Measurements from ENCODE around the gene DAAM1. TPM values are rescaled to one million over a fixed set of nuclear protein-coding genes. Genes with fewer than 3 reads are reported as not detected.
A peak's percentile ranks its signal among the peaks of the same experiment; 100 is the strongest.

The DAAM1 gene
- total RNA-seq, 1 donor from 2014 or later = 40.7 TPM

DNA sequence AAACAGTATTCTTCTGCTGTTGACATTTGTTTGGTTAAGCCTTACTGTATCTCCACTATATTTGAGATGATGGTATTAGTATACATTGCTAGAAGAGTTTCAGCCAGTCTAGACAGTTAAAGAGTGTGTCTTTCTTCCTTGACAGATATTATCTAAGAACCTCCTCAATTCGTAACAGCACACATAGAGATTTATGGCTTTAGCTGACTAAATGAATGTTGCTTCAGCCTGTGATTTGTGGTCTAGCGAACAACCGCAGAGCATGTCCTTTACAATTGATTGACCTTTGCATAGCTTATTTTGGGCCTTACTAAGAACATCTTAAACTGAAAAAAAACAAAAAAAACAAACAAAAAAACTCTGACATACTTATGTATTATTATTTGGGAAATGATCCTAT is 122.2 kb downstream of the DAAM1 start:
- H3K9me3 Mint-ChIP-seq (ENCODE audit: low read depth) = peaks cover 6% of the 10 kb centered on the region
- H3K36me3 Mint-ChIP-seq (ENCODE audit: low read depth) = no peaks in the 10 kb centered on the region
- no peaks in the 10 kb centered on the region for H3K27me3 Mint-ChIP-seq (ENCODE audit: low read depth)
- TF ChIP-seq, protein P1, sequence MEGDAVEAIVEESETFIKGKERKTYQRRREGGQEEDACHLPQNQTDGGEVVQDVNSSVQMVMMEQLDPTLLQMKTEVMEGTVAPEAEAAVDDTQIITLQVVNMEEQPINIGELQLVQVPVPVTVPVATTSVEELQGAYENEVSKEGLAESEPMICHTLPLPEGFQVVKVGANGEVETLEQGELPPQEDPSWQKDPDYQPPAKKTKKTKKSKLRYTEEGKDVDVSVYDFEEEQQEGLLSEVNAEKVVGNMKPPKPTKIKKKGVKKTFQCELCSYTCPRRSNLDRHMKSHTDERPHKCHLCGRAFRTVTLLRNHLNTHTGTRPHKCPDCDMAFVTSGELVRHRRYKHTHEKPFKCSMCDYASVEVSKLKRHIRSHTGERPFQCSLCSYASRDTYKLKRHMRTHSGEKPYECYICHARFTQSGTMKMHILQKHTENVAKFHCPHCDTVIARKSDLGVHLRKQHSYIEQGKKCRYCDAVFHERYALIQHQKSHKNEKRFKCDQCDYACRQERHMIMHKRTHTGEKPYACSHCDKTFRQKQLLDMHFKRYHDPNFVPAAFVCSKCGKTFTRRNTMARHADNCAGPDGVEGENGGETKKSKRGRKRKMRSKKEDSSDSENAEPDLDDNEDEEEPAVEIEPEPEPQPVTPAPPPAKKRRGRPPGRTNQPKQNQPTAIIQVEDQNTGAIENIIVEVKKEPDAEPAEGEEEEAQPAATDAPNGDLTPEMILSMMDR (IDR thresholded peaks at IDR 0.05) = no peak
- no peak overlapping the region for H3K27ac Mint-ChIP-seq (ENCODE audit: unreplicated experiment)
- DNase-seq (ENCODE audit: low spot score) = no peak
- H3K4me1 Mint-ChIP-seq (ENCODE audit: low read depth) = peaks cover 55% of the 10 kb centered on the region
- H3K4me3 Mint-ChIP-seq (ENCODE audit: unreplicated experiment) = no peak overlapping the region

DNA sequence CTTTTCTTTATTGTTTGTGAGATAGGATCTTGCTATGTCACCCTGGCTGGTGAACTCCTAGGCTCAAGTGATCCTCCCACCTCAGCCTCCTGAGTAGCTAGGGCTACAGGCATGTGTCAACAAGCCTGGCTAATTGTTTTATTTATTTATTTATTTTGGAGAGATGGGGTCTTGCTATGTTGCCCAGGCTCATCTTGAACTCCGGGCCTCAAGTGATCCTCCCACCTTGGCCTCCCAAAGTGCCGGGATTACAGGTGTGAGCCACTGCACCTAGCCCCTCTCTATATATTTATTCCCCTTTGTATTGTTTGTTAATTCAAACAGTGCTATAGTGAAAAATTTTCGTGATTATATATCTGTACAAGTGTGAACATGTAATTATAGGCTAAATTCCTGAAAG is 123.3 kb downstream of the DAAM1 start:
- peaks cover 44% of the 10 kb centered on the region for H3K4me1 Mint-ChIP-seq (ENCODE audit: low read depth)
- peaks cover 1% of the 10 kb centered on the region for H3K9me3 Mint-ChIP-seq (ENCODE audit: low read depth)
- TF ChIP-seq, protein P1 (IDR thresholded peaks at IDR 0.05) = no peak
- no peak overlapping the region for H3K27ac Mint-ChIP-seq (ENCODE audit: unreplicated experiment)
- no peaks in the 10 kb centered on the region for H3K36me3 Mint-ChIP-seq (ENCODE audit: low read depth)
- no peaks in the 10 kb centered on the region for H3K27me3 Mint-ChIP-seq (ENCODE audit: low read depth)
- DNase-seq (ENCODE audit: low spot score) = no peak
- no peak overlapping the region for H3K4me3 Mint-ChIP-seq (ENCODE audit: unreplicated experiment)

DNA sequence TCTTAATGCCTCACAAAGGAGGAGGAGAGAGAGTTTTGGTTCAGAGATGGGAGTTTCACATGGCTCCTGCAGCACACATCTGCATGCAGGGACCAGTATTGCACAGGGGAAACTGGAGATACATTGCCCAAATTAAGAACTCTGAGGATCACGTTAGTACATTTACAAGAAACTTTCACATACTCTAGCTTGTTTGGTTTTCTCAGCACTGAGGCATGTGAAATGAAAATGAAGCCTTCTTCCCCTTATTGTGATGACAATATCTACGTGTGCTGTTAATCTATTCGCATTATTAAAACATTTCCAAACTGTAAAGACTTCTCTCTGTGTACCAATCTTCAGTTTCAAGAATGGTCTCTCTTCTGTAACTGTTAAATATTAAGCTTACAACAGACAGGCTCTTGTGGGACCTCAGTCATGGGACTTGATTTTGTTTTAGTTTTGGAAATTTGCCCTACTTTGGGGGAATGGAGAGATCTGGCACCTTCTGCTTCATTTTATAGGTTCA is 124.7 kb downstream of the DAAM1 start:
- peak overlapping the region; percentile 80 for H3K27ac Mint-ChIP-seq (ENCODE audit: unreplicated experiment)
- H3K27me3 Mint-ChIP-seq (ENCODE audit: low read depth) = no peaks in the 10 kb centered on the region
- no peaks in the 10 kb centered on the region for H3K36me3 Mint-ChIP-seq (ENCODE audit: low read depth)
- TF ChIP-seq, protein P1 (IDR thresholded peaks at IDR 0.05) = no peak
- no peaks in the 10 kb centered on the region for H3K9me3 Mint-ChIP-seq (ENCODE audit: low read depth)
- H3K4me1 Mint-ChIP-seq (ENCODE audit: low read depth) = peaks cover 31% of the 10 kb centered on the region
- DNase-seq (ENCODE audit: low spot score) = no peak
- H3K4me3 Mint-ChIP-seq (ENCODE audit: unreplicated experiment) = no peak overlapping the region

DNA sequence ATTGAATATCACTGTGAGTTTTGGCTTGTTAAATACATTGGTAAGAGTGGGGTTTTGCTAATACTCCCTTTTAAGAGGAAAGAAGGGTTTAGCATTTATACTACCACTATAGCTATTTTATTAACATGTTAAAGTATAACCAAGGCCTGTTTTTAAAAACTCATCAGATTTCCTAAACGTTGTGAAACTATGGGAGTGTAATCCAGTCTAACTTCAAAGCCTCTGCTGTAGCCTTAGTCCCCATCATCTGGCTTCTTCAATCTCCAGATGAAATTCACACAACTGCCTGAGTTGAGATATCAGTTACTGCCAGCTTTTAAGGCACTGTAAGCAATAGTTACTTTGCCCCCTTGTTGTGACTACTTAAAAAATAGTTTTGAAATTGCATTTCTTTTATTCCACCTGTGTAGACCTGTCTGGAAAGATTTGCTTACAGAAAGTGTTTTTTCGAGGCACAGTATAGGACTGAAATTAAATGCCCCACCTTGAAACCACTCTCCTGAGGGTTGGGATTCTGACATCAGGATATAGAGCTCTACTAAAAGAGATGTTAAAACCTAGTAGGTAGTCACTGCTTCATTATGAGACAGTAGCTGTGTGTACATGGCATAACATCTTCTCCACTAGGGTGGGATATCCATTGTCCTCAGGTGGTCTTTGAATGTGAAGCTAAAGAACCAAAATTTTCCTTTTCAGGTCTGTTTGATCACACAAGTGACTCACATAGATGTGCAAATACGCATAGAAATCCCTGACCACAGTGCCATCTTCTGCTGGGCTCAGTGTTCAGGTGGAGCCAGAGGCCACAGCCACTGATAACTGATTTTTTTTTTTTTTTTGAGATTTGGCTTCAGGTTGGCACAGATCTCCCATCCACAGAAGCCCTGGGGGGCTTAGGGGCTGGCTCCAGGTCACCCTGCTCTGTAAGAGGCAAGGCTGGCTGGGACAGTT is 125.5 kb downstream of the DAAM1 start:
- H3K27me3 Mint-ChIP-seq (ENCODE audit: low read depth) = no peaks in the 10 kb centered on the region
- no peak for DNase-seq (ENCODE audit: low spot score)
- peak overlapping the region; percentile 80 for H3K27ac Mint-ChIP-seq (ENCODE audit: unreplicated experiment)

DNA sequence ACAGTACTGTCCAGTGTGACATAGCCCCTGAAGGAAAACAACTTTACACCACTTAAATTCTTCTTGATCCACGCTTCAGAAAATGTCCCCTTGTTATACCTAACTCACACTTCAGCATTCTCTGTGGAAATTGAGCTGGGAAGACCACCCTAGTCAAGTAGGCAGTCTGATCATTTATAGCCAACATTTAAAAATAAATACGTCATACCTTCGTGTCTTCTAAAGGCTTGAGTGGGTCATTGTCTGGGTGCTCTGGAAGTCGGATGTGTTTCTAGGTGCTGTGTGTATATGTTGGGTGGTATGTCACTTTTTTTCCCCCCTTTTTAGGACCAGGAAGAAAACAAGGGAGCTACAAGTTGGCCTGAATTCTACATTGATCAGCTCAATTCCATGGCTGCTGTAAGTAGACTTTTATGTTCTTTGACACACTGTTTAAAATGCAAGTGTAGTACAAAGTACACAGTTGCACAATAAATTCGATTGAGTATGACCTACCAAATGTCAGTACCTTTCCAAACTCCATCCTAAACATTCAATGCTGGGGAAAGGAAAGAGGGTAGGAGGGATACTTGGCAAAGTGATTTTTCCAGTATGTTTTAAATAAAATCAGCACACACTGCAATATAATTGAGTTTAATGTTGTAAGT is 126.6 kb downstream of the DAAM1 start:
- Mint-ChIP-seq H3K27ac (ENCODE audit: unreplicated experiment) (no peak overlapping the region), H3K27me3 (ENCODE audit: low read depth) (no peaks in the 10 kb centered on the region), H3K4me1 (ENCODE audit: low read depth) (peaks cover 33% of the 10 kb centered on the region), H3K9me3 (ENCODE audit: low read depth) (no peaks in the 10 kb centered on the region), H3K36me3 (ENCODE audit: low read depth) (no peaks in the 10 kb centered on the region), H3K4me3 (ENCODE audit: unreplicated experiment) (no peak overlapping the region)
- no peak for DNase-seq (ENCODE audit: low spot score)
- TF ChIP-seq, protein P1 (IDR thresholded peaks at IDR 0.05) = no peak

More for the DNA sequence above, 125.5 kb downstream of the DAAM1 start:
- Mint-ChIP-seq H3K9me3 (ENCODE audit: low read depth) (no peaks in the 10 kb centered on the region), H3K4me1 (ENCODE audit: low read depth) (peaks cover 29% of the 10 kb centered on the region), H3K4me3 (ENCODE audit: unreplicated experiment) (no peak overlapping the region), H3K36me3 (ENCODE audit: low read depth) (no peaks in the 10 kb centered on the region)
- TF ChIP-seq, protein P1 (IDR thresholded peaks at IDR 0.05) = no peak
